ENCODE results near the gene TMEM121.
A peak's percentile ranks its signal among the peaks of the same experiment; 100 is the strongest.

The TMEM121 gene

DNA sequence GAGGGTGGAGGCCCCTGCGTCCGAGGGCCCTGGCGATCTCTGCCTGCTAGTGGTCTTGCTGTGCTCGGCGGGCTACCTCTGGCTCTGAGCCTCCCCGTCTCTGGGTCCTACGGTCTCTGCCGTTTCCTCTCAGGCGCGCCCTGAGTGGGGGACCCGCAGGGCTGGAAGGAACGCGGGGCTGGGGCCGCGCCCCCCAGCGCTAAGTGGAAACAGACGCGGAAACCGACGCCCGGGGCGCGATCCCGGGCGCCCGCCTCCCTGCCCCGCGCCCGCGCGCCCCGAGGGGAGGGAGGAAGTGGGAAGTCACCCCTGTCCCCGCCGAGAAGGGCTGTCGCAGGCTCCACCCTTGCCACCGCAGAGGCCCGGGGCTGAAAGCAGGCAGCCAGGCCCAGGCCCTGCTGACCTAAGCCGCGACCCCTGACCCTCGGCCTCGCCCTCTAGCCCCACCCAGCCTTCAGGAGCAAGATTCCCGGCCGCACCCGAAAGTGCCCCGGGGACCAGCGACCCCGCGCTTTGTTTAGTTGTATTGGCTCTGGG lies 38.9 kb upstream of the TMEM121 start:
- Histone ChIP-seq H3K4me1 (peaks cover 49% of the 10 kb centered on the region), H3K27me3 (no peaks in the 10 kb centered on the region), H3K9me3 (no peaks in the 10 kb centered on the region), H3K36me3 (0 out of 2 replicates have a peak, but pooled peaks cover under 1% of the 10 kb centered on the region), H3K4me3 (ENCODE audit: low read depth, low read length) (peak overlapping the region; percentile 58)
- TF ChIP-seq, protein P1, sequence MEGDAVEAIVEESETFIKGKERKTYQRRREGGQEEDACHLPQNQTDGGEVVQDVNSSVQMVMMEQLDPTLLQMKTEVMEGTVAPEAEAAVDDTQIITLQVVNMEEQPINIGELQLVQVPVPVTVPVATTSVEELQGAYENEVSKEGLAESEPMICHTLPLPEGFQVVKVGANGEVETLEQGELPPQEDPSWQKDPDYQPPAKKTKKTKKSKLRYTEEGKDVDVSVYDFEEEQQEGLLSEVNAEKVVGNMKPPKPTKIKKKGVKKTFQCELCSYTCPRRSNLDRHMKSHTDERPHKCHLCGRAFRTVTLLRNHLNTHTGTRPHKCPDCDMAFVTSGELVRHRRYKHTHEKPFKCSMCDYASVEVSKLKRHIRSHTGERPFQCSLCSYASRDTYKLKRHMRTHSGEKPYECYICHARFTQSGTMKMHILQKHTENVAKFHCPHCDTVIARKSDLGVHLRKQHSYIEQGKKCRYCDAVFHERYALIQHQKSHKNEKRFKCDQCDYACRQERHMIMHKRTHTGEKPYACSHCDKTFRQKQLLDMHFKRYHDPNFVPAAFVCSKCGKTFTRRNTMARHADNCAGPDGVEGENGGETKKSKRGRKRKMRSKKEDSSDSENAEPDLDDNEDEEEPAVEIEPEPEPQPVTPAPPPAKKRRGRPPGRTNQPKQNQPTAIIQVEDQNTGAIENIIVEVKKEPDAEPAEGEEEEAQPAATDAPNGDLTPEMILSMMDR (IDR thresholded peaks at IDR 0.05; ENCODE audit: low read depth, low read length) = no peak
- no peak for DNase-seq

DNA sequence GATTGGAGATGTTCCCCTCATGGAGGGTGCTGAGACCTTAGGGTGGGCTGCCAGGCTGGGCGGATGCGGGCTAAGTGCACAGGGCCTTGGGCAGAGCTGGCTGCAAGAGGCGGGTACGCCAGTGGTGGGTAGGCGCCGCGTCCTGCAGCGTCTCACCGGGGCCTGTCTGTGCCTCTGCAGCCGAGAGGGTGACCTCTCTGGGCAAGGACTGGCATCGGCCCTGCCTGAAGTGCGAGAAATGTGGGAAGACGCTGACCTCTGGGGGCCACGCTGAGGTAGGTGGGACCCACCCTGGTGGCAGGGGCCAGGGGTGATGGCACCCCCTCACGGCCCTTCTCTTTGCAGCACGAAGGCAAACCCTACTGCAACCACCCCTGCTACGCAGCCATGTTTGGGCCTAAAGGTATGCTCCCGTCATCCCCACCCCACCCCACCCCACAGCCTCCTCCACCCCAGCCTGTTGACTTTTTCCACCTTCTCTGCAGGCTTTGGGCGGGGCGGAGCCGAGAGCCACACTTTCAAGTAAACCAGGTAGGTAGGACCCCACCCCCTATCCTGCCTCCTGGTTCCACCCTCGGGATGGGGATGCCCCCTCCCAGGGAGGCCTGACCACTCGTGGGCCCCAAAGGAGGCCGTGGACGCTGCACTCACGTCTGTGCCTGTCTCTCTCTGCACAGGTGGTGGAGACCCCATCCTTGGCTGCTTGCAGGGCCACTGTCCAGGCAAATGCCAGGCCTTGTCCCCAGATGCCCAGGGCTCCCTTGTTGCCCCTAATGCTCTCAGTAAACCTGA lies 38.2 kb upstream of the TMEM121 start:
- H3K27me3 ChIP-seq = no peaks in the 10 kb centered on the region
- H3K4me3 ChIP-seq (ENCODE audit: low read depth, low read length) = peak overlapping the region; percentile 58
- no peaks in the 10 kb centered on the region for H3K9me3 ChIP-seq
- H3K4me1 ChIP-seq = peaks cover 43% of the 10 kb centered on the region
- TF ChIP-seq, protein P1 (IDR thresholded peaks at IDR 0.05; ENCODE audit: low read depth, low read length) = no peak
- no peak for DNase-seq
- H3K36me3 ChIP-seq = 0 out of 2 replicates have a peak, but pooled peaks cover 3% of the 10 kb centered on the region

DNA sequence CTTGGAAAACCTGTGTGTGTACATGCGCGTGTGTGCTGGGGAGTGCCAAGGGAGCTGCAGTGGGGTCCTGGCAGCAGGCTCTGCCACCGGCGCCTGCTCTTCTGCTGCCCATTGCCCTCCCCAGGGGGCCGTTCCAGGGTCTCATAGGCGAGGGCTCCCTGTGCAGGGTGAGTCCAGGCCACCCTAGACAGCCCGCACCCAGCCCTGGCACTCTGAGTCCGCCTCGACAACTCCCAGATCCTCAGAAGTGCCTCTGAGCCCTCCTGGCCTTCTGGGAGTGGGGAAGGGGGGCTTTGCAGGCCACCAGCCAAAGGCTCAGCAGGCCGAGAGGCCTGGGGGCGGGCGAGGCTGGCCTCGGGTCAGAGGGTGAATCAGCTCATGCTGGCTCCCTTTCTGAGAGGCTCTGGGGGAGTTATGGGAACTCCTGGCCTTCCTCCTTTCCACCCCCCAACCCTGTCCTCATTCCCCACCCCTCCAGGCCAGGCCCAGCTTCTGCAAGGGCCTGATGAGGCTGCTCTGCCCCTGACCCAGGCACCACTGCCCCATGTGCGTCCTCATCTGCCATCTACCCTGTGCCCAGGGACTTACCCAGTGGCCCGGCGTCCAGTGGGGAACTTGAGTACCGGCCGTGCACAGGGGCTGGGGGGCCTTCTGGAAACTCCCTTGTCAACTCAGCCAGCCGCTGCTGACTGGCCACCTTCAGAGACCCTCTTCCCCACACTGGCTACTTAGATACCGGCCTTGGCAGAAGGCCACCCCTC lies 37.4 kb upstream of the TMEM121 start:
- H3K36me3 ChIP-seq = 0 out of 2 replicates have a peak, but pooled peaks cover 3% of the 10 kb centered on the region
- TF ChIP-seq, protein P1 (IDR thresholded peaks at IDR 0.05; ENCODE audit: low read depth, low read length) = no peak
- H3K9me3 ChIP-seq = no peaks in the 10 kb centered on the region
- no peaks in the 10 kb centered on the region for H3K27me3 ChIP-seq
- H3K4me1 ChIP-seq = peaks cover 35% of the 10 kb centered on the region
- H3K4me3 ChIP-seq (ENCODE audit: low read depth, low read length) = peak overlapping the region; percentile 65
- no peak for DNase-seq

DNA sequence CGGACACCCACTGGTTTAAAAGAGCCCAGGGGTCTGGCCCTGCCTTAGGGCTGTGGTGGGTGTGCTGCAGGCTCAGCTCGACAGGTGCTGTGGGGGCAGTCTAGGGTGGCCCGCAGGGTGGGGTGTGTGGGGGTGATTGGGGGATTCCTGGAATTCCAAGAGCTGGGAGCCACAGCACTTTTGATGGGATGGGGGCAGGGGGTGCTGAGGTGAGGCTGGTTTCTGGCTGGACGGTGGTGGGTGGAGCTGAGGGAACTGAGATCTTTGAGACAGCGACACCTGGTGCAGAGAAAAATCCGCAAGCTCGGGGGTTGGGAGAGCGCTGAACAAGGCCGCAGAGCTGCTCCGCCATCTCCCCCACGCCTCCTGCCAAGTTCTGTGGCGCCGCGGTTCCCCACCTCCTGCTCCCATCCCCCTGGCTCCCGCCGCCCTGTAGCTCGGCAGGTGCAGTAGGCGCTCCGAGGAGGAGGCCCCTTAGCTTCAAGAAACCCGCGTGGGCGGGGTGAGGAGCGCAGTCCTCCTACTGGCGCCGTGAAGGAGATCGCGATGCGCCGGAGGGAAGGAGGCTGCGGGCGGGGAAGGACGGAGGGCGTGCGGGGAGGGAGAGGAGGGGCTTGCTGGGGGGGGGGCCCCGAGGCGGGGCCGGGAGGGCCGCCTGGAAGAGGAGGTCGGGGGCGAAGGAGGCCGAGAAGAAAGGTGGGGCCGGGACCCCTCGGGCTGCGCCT lies 36.7 kb upstream of the TMEM121 start:
- no peaks in the 10 kb centered on the region for H3K9me3 ChIP-seq
- H3K27me3 ChIP-seq = no peaks in the 10 kb centered on the region
- H3K4me3 ChIP-seq (ENCODE audit: low read depth, low read length) = peak overlapping the region; percentile 65
- H3K4me1 ChIP-seq = peaks cover 27% of the 10 kb centered on the region
- H3K36me3 ChIP-seq = 0 out of 2 replicates have a peak, but pooled peaks cover 3% of the 10 kb centered on the region
- TF ChIP-seq, protein P1 (IDR thresholded peaks at IDR 0.05; ENCODE audit: low read depth, low read length) = peak; percentile 74
- peak; percentile 88 for DNase-seq

DNA sequence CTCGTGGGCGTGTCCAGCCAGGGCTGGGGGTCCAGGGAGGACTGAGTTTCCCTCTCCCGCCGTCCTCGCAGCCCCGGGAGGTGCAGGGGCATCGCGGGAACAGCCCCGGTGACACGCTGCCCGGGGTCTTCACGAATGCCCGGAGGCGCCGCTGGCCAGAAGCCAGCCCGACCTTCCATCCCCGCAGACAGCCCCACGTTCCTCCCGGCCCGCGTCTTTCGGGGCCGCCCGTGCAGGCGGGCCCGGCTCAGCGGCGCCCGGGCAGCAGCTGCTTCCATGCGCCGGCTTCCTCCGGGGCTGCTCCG lies 36.2 kb upstream of the TMEM121 start:
- H3K9me3 ChIP-seq = no peaks in the 10 kb centered on the region
- peak overlapping the region; percentile 65 for H3K4me3 ChIP-seq (ENCODE audit: low read depth, low read length)
- H3K27me3 ChIP-seq = no peaks in the 10 kb centered on the region
- TF ChIP-seq, protein P1 (IDR thresholded peaks at IDR 0.05; ENCODE audit: low read depth, low read length) = no peak
- H3K4me1 ChIP-seq = peaks cover 22% of the 10 kb centered on the region
- no peak for DNase-seq
- 0 out of 2 replicates have a peak, but pooled peaks cover 3% of the 10 kb centered on the region for H3K36me3 ChIP-seq
